ENCODE data around the gene SH3BGRL3.
"Not testable (repeated sequence)": the region's sequence is repeated elsewhere in the genome, so short reads cannot be mapped to it uniquely, and the experiment has no call there.

SH3BGRL3 gene

DNA sequence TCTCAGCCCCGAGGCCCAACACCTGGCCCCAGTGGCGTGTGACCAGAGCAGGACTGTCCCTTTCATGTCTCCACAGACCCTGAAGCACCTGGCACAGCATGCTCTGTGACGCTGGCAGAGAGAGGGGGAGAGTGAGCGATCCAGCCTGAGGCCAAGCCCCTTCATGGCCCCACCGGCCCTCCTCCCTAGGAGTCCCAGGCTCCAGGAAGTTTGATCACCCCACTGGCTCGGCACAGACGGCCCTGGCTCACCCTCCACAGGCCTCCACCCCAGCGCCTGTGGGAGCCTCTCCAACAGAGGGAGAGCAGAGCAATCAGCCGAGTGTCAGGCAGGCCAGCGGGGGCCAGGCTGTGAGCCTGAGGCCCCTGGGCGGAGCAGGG lies 11.0 kb downstream of the SH3BGRL3 start:
- DNase-seq (ENCODE audit: low read depth in 2 of 2), result no peak

DNA sequence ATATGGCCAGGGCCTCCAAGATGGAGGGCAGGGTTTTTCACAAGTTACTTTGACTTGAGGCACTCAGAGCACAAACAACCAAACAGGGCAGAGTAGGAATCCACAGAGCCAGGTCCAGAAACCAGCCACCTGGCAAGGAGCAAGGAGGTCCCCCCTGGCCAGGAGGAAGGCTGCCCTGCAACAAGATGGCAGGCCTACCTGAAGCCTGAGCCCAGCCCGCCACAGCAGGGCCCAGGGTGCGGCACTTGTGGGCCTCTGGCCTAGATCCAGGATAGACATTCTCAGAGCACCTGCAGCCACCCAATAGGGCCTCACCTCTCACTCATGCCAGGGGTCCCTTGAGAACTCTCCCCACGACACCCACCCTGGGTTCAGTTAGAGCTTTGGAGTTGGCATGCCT lies 11.5 kb downstream of the SH3BGRL3 start:
- no peak for DNase-seq (ENCODE audit: low read depth in 2 of 2)

DNA sequence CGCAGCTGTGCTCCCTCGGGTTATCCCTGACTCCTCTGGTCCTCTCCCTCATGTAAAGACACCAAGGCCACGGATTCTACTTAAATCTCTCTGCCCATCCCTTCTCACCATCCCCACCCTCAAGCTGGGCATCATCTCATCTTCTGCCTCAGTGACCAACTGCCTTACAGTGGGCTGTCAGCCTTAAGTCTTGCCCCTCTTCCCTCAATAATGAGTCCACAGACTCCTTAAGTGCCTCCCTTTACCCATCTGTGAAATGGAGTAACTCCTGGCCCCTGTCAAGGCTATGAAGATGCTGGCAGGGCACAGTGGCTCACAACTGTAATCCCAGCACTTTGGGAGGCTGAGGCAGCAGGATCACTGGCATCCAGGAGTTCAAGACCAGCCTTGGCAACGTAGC lies 12.1 kb downstream of the SH3BGRL3 start:
- no peak for DNase-seq (ENCODE audit: low read depth in 2 of 2)

DNA sequence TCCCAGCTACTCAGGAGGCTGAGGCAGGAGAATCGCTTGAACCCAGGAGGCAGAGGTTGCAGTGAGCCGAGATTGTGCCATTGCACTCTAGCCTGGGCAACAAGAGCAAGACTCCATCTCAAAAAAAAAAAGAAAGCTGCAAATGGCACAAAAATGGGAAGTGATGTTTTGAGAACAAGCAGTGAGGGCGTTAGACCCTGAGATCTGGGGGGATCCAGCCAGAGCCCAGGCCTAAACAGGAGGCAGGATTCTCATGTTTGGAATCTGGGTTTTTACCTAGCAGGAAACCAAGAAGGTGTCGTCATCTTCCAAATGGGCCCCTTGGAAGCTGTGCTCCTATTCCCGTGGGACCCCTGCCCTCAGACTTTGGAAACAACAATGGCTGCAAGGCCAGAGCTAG lies 12.8 kb downstream of the SH3BGRL3 start:
- DNase-seq (ENCODE audit: low read depth in 2 of 2), result not testable (repeated sequence)

DNA sequence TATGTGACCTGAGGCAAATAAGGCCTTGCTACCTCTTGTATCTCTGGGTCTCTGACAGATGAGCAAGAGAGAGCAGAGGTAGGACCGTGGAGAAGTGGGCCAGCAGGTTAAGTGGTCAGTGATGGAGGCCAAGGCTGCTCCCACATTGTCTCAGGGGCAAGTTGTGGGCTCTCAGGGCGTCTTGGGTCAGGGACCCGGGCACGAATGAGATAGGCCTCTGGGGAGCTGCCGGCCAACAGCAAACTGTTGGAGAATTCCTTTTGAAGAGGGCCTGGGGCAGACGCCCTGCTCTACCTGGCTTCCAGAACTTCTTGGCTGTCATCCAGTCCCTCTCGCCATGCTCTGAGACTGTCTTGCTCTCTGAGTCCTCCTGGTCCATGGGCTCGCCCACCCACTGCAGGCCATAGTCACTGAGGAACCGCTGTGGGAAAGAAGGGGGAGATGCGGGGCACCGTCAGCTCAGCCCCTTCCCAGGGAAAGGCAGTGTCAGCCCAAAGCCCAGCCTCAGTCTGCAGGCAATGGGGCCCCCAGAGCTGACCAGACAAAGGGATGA lies 14.1 kb downstream of the SH3BGRL3 start:
- DNase-seq (ENCODE audit: low read depth in 2 of 2), result no peak

DNA sequence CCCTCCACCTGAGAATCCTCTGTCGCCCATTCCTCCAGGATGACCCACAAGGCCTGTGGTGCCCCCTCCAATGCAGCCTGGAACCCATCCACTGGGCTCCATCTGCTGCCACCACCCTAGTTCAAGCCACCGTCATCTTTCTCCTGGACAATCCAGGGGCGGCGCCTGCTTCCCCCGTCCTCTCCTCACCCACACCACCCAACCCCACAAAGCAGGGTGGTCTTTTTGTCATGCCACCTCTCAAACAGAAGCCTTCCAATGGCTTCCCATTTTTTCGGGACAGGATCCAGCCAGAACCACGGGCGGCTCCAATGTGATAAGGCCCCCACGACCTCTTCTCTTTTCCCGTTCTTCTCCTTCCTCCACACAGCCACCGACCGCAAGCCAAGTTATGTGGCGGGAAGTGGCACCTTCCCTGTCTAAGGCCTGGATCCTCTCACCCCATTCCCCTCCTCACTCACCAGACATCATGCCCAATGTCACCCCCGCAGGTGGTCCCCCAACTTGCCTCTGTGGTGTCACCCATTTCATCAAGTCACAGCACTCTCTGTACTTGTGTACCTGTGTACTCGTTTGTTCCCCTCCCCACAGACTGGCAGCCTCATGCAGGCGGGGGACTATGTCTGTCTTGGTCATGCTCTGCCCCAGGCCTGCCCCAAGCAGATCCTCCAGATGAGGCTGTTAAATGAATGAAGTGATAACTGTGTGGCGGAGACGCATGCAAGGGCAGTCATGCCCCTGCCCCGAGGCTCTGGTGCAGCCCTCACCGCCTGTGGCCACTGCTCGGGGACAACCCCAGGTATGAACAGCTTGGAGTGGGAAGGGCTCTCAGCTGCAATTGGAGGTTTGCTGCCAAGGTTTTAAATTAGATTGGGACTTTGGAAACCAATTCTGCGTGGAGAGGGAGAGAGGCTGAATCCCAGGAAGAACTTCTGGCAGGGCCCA lies 15.6 kb downstream of the SH3BGRL3 start:
- no peak for DNase-seq (ENCODE audit: low read depth in 2 of 2)

DNA sequence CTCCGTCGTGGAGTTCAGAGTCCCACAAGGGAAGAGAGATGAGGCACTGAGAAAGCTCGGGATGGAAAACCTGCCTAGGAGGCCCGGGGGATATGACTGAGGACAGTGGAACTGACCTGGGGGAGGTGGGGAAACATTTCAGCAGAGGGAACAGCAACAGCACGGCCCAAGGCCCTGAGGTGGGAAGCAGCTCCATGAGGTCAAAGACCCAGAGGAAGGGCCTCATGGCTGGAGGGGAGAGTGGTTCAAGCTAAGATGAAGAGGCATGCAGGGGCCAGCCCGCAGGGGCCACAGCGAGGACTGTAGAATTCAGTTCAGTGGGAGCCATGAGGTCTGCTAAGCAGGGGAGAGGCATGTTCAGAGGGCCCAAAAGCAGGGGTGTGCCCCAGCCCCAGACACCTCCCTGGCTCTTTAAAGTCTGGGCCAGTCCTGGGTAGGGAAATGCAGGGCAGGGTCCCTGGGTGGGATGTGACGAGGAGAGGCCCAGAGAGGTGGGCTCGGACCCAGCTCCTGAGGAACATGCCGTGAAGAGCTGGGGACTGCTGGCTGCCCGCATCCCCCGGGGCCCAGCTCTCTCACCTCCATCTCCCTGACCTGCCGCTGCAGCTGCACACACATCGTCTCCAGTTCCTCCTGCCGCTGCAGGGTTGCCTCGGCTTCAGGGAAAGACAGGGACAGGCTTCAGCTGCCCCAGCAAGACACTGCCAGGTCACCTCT lies 16.6 kb downstream of the SH3BGRL3 start:
- DNase-seq (ENCODE audit: low read depth in 2 of 2), result no peak

DNA sequence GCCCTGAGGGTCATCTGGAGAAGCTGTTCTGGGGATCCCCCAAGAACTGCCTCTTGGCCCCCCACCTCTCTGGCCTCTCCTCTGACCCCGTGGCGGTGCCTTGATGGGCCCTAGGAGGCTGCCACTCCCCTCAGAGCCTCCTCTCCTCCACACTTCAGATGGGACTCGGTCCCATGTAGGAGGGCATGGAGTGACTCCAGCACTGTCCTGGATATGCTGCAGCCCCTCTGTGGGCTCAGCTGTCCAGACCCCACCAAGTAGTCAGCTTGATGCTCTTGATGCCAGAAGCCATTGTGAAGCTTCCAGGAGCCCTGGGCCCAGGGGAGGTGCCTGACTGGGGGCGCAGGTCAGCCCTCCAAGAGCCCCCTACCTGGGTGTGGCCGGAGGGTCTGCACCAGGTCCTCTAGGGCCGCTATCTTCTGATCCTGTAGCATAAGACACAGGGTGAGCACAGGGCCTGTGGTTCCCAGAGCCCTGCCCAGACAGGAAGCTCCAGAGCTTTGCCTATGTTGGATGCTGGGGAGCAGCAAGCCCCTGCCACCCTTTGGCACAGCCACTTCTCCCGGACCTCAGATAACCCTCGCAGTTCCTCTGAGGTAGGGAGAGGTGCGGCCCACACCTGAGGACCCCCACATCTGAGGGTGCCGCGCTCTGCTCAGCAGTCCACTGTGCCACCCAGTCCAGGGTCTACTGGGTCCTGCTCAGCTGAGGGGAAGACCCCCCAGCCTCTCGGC lies 17.3 kb downstream of the SH3BGRL3 start:
- DNase-seq (ENCODE audit: low read depth in 2 of 2), result no peak

DNA sequence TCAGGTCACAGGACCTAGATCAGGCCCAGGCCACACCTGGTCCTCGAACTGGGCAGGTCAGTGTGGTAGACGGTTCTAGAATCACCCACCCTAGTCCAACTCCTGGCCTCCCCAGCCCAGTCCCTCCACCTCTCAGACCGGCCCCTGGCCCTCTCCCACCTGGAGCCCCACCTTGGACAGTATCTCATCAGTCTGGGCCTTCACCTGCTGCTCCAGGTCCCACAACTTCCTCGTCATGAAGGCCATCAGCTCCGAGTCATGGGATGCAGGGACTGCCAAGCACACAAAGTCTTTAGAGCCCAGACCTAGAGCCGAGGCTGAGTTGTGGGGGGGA lies 17.9 kb downstream of the SH3BGRL3 start:
- DNase-seq (ENCODE audit: low read depth in 2 of 2), result no peak

DNA sequence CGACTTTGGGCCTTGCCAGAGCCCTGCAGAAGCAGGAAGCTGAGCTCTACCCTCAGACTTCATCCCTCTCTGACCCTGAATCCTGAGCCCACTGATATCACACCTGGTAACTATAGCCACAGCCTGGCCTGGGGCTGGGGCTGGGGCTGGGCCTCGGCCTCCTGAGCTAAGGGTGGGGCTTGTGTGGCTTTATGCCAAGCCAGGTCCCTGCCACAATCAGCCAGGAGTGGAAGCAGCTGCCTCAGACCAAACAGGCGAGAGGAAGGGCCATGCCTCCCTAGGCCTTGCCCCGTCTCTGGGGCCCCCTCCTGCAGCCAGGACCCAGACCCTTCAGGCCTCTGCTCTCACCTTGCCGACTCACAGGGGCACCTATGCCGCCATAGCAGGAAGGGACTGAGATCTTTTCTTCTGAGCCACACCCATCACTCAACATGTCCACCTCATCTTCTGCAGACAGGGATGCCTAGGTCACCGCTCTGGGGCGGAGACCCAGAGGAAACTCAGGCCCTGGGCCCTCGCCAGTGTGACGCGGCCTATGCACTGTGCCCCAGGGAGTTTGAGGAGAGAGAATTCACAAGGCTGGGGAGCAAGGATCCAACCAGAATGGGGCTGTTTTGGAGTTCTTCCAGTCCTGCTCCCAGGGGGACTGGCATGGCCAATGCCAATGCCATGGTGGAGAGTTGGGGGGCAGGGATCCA lies 20.8 kb downstream of the SH3BGRL3 start:
- no peak for DNase-seq (ENCODE audit: low read depth in 2 of 2)

DNA sequence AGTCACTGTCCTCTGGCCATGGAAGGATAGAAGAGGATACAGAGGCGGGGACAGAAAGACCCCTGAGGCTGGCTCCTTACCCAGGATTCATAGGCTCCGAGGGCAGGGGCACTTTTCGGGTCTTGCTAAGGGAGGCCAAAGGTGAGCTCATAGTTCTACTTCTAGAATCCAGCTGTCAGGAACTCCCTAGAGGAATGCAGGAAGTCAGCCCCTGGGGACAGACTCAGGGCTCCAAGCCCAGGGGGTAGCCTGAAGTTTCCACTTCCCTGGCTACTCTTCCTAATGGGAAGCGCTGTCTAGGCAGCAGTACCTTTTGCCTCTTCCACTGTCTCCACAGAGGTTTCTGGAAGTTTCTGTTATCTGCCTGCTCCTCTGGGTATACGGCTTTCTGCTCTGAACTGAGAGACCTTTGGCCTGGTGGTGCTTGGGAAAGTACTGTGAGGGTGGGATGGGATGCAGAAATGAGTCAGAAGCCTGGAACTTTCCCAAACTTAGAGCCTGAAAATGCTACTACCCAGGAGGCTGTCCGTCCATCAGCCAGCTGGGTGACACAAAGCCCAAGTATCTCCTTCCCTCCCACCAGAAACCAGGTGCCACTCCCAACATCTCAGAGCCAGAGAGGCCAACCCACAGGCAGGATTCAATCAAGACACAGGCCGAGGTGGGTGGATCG lies 23.0 kb downstream of the SH3BGRL3 start:
- no peak for DNase-seq (ENCODE audit: low read depth in 2 of 2)

DNA sequence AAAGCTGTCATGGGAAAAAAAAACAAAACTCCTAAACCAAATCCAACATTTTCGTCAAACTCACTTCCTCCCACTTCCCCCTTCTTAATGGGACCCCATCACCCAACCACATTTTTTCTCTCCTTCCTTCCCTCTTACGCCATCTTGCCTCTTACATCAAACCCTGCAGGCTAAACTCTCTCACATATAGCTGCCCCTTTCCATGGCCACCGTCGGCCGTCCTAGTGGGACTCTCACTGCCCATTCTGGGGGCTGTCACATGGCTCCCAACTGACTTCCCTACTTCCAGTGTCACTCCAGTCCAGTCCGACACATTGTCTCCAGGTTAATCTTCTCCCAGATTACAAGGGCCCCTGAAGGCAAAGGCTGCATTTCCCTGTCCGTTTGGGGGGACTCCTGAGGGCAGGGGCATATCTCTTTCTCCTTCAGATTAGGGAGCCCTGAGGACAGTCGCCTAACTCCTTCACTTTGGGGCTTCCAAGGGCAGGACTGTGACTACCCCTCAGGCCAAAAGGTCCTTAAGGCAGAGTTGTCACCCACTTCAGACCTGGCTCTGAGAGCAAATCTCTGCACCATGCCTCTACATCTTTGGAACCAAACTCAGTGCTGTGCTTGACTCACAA lies 25.9 kb downstream of the SH3BGRL3 start:
- DNase-seq (ENCODE audit: low read depth in 2 of 2), result no peak

DNA sequence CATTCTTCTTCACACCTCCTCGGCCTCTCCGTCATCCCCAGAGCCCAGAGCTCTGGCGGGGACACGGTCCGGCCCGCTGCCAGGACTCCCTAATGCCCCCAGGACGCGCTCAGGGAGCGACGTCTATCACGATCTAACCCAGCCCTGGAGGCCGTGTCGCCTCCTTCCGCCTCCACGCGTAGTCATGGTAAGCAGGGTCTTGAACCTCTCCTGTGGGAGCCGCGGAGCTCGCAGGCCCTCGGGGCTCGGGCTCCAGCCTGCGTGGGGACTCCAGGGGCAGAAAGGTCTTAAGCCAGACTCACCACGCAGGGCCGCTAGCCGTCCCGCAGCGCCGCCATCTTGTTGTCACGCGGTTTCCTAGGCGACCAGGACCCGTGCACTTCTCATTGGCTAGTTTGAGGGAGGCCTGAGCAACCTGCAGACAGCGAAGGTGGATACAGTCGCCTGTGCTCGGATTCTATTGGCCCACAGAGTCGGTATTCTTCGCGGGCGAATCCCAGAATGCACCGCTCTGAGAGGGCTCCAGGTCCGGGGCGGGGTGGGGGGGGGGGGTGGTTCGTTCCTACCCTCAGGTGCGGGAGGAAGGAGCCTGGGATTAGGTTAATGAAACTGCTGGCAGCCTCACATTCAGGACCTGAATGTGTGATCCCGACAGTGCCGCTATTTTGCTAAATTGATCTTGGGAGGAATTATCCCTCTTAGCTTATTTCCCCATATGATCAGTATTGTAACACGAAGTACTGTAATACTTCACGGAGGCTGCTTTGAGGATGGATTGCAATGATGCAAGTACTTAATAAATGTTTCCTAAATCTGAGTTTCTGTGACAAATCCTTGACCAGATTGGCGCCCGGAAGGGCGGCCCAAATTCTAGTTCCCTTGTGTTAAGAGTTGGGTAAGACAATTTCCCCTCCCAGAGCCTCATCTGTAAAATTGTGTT lies 26.7 kb downstream of the SH3BGRL3 start, which contains the start of gene UBXN11:
UBXN11 (minus strand) TSS at position 347 of the 940 bp plus-strand sequence. CDS start 3,753 bp downstream, outside the sequence.
- peak; percentile 84 to 85 for DNase-seq (ENCODE audit: low read depth in 2 of 2)

DNA sequence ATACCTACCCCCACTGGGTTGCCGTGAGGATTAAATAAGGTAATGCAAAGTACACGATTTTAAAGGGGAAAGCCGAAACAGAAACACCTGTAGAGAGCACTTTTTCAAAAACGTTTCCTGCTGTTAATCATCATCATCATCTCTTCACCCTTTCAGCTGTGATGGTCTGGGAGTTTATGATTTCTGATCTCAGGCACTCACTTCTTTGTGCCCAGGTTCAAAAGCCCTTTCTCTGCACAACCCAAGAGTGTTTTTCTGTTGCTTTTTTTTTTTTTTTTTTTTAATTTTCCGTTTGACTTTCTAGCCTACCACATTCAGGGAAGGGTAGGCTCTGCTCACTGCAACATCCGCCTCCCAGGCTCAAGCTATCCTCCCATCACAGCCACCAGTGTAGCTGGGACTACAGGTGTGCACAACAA lies 27.5 kb downstream of the SH3BGRL3 start:
- no peak for DNase-seq (ENCODE audit: low read depth in 2 of 2)

DNA sequence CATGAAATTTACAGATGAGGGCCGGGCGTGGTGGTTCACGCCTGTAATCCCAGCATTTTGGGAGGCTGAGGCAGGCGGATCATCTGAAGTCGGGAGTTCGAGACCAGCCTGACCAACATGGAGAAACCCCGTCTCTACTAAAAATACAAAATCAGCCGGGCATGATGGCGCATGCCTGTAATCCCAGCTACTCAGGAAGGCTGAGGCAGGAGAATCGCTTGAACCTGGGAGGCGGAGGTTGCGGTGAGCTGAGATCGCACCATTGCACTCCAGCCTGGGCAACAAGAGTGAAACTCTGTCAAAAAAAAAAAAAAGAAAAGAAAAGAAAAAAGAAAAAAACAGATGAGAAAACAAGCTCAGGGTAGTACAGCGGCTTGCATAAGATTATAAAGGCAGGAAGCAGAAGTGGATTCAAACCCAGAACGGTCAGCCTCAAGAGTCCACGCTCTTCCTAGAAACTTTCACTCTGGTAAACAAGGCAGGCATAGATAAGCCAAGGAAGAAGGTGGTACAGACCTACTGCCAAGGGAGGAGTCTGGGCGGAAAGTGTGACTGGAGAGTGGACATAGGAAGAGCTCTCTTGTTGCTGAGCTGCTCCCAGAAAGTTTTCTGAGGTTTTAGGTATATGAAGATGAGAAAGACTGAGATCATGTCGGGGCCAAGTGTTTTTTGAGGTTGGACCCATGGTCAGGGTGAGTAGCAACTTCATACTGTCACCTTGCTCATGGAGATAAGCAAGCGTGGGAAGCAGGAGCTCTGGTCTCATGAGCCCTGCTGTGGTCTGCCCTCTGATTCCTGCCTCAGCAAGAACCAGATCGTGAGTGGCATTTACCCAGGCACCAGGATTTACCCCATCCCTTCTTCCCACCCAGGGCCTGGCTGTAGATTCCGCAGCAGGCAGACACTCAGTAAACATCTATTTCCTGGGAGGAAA lies 28.3 kb downstream of the SH3BGRL3 start:
- not testable (repeated sequence) for DNase-seq (ENCODE audit: low read depth in 2 of 2)

DNA sequence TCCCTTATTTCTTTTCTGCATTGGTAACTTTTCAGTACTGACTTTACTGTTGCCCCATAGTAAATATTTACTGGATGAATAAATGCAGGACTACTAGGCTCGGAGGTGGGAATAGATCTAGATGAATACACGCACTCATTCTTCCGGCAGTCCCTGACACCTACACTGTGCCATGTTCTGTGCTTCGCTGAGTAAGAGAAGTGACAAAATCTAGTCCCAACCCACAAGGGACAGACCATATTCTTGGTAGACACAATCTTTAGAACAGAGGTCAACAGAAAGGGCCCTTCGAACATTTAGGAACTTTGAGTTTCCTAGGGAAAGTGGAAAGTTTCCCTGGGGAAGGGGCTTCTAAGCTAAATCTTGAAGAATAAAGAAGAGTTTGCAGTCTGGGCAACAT lies 34.6 kb downstream of the SH3BGRL3 start:
- DNase-seq (ENCODE audit: low read depth in 2 of 2), result no peak

DNA sequence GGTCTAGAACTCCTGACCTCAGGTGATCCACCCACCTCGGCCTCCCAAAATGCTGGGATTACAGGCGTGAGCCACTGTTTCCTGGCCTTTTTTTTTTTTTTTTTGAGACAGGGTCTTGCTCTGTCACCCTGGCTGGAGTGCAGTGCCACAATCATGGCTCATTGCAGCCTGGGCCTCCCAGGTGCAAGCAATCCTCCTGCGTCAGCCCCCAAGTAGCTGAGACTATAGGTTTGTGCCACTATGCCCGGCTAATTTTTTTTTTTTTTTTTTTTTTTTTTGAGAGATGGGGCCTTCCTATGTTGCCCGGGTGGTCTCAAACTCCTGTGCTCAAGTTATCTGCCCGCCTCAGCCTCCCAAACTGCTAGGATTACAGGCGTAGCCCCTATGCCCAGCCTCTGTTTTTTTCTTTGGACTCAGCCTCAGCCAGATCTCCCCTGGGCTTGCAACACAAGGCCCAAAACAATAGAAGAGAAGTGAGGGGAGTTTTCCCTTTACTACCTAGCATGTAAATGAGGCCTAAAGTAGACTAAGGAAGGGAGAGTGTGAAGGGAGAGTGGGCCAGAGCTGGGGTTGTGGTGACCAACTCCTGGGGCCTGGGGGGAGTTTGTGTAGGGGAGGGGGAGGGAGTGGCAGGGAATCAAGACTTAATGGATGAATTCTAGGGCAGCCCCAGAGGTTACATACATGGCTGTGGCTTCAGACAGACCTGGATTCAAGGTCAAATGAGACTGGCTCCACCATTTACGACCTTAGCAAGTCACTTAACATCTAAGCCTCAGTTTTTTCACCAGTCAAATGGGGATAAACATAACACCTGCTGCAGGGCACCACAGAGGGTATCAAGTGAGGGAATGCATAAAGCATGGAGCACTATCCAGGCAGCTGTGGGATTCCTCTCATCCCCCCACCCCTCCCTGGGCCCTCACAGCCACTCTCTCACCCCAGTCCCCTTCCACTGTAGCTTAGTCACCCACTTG lies 36.3 kb downstream of the SH3BGRL3 start:
- no peak for DNase-seq (ENCODE audit: low read depth in 2 of 2)
